Memory B cell (primary cell): ENCODE measurements around the gene SKAP2.

Experiments used
- ATAC-seq: fragments of 150-1000 bp; cut with Tn5 transposase; 2 replicates; pipeline ENCODE4 v1.10.0; 2021; ENCODE audit warnings: low read depth, mild to moderate bottlenecking, moderate library complexity
- DNase-seq, 2 donors: peaks; one replicate each; pipeline ENCODE4 v3.0.0; 2022; ENCODE audit warnings: low spot score in 2 of 2
- H3K27ac Mint-ChIP-seq: one replicate; pipeline ENCODE4 v1.8.0; 2022; ENCODE audit warnings: mild to moderate bottlenecking, moderate library complexity, mixed read lengths
- H3K27me3 Mint-ChIP-seq: one replicate; pipeline ENCODE4 v1.8.0; 2022; ENCODE audit warnings: mixed read lengths
- H3K36me3 Mint-ChIP-seq: one replicate; pipeline ENCODE4 v1.8.0; 2022; ENCODE audit warnings: mild to moderate bottlenecking, mixed read lengths
- H3K4me1 Mint-ChIP-seq: one replicate; pipeline ENCODE4 v1.8.0; 2022; ENCODE audit warnings: mixed read lengths
- H3K4me3 Mint-ChIP-seq: one replicate; pipeline ENCODE4 v1.8.0; 2022; ENCODE audit warnings: mild to moderate bottlenecking, moderate library complexity, mixed read lengths
- H3K9me3 Mint-ChIP-seq: one replicate; pipeline ENCODE4 v1.8.0; 2022; ENCODE audit warnings: mixed read lengths

SKAP2 gene

GRCh38 chr7:26630941-26631580 lies 233.3 kb downstream of the SKAP2 start:
- no peak for DNase-seq
- Mint-ChIP-seq H3K4me1 (no peaks in the 10 kb centered on the region), H3K36me3 (peaks cover 5% of the 10 kb centered on the region), H3K27me3 (no peaks in the 10 kb centered on the region), H3K9me3 (peaks cover 2% of the 10 kb centered on the region), H3K27ac (no peak overlapping the region), H3K4me3 (no peak overlapping the region)
- no peak for ATAC-seq

- no peaks in the 10 kb centered on the region for H3K4me1 Mint-ChIP-seq
- peaks cover 2% of the 10 kb centered on the region for H3K9me3 Mint-ChIP-seq
- ATAC-seq (no peak), DNase-seq (no peak)
- H3K36me3 Mint-ChIP-seq = peaks cover 5% of the 10 kb centered on the region
- no peak overlapping the region for H3K4me3 Mint-ChIP-seq
- H3K27ac Mint-ChIP-seq = no peak overlapping the region
- no peaks in the 10 kb centered on the region for H3K27me3 Mint-ChIP-seq
Observed at GRCh38 chr7:26630361-26630760, 234.0 kb downstream of the SKAP2 start.

DNA sequence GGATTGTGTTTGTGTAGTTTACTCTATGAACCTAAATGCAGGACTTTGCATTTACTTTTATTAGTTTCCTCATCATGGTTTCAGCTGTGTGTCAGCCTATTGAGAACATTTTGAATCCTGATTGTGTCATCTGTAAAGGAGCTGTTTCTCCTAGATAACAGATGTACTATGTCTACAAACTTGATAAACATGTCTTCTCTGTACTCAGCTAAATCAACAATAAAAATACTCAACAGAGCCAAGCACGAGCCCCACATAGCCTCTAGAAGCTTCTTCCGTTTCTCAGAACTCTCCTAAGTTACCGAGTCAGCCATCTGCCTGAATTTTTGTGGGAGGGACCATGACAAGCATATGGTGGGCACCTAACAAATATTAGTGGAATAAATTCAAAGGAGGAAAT lies 234.7 kb downstream of the SKAP2 start:
- ATAC-seq = no peak
- no peak for DNase-seq
- H3K9me3 Mint-ChIP-seq = peaks cover 2% of the 10 kb centered on the region
- no peak overlapping the region for H3K27ac Mint-ChIP-seq
- H3K4me1 Mint-ChIP-seq = no peaks in the 10 kb centered on the region
- no peak overlapping the region for H3K4me3 Mint-ChIP-seq
- peaks cover 5% of the 10 kb centered on the region for H3K36me3 Mint-ChIP-seq
- H3K27me3 Mint-ChIP-seq = no peaks in the 10 kb centered on the region

DNA sequence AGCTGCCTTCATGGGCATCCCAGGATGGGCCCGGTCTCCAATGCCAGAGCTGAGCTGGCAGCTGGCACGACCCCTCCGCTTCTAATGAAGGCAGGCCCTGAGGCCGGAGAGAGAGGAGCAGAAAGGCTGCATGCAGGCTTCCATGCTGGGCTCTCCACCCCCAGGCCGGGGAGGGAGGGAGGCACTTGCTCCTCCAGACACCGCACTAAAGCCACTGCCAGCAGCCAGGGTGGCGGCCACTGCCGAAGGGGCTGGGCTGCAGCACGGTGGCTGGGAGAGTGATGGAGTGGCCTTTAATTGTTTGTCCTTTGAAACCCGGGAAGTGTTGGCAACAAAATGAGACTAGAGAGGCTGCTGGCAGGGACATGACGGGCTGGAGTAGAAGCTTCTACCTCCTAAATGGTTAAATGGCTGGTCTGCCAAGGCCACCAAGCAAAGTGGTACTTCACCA lies 236.5 kb downstream of the SKAP2 start:
- peaks cover 2% of the 10 kb centered on the region for H3K9me3 Mint-ChIP-seq
- no peak for DNase-seq
- H3K27ac Mint-ChIP-seq = no peak overlapping the region
- H3K36me3 Mint-ChIP-seq = peaks cover 5% of the 10 kb centered on the region
- no peaks in the 10 kb centered on the region for H3K4me1 Mint-ChIP-seq
- ATAC-seq = no peak
- no peaks in the 10 kb centered on the region for H3K27me3 Mint-ChIP-seq
- no peak overlapping the region for H3K4me3 Mint-ChIP-seq

GRCh38 chr7:26627221-26627620 lies 237.2 kb downstream of the SKAP2 start:
- no peak for DNase-seq
- no peaks in the 10 kb centered on the region for H3K4me1 Mint-ChIP-seq
- no peak overlapping the region for H3K27ac Mint-ChIP-seq
- no peak for ATAC-seq
- no peaks in the 10 kb centered on the region for H3K27me3 Mint-ChIP-seq
- peaks cover 5% of the 10 kb centered on the region for H3K36me3 Mint-ChIP-seq
- no peak overlapping the region for H3K4me3 Mint-ChIP-seq
- H3K9me3 Mint-ChIP-seq = peaks cover 2% of the 10 kb centered on the region

GRCh38 chr7:26626687-26627086 lies 237.7 kb downstream of the SKAP2 start:
- Mint-ChIP-seq H3K9me3 (peaks cover 2% of the 10 kb centered on the region), H3K4me3 (no peak overlapping the region), H3K36me3 (peaks cover 5% of the 10 kb centered on the region), H3K27me3 (no peaks in the 10 kb centered on the region), H3K4me1 (no peaks in the 10 kb centered on the region), H3K27ac (no peak overlapping the region)
- no peak for DNase-seq
- no peak for ATAC-seq

- DNase-seq (no peak), ATAC-seq (no peak)
- H3K27ac Mint-ChIP-seq = no peak overlapping the region
- H3K4me1 Mint-ChIP-seq = no peaks in the 10 kb centered on the region
- no peaks in the 10 kb centered on the region for H3K27me3 Mint-ChIP-seq
- peaks cover 2% of the 10 kb centered on the region for H3K9me3 Mint-ChIP-seq
- H3K36me3 Mint-ChIP-seq = peaks cover 1% of the 10 kb centered on the region
- no peak overlapping the region for H3K4me3 Mint-ChIP-seq
Observed at GRCh38 chr7:26626156-26626555, 238.2 kb downstream of the SKAP2 start.

- H3K27me3 Mint-ChIP-seq = no peaks in the 10 kb centered on the region
- H3K9me3 Mint-ChIP-seq = peaks cover 2% of the 10 kb centered on the region
Observed at GRCh38 chr7:26625286-26625685, 239.1 kb downstream of the SKAP2 start.

DNA sequence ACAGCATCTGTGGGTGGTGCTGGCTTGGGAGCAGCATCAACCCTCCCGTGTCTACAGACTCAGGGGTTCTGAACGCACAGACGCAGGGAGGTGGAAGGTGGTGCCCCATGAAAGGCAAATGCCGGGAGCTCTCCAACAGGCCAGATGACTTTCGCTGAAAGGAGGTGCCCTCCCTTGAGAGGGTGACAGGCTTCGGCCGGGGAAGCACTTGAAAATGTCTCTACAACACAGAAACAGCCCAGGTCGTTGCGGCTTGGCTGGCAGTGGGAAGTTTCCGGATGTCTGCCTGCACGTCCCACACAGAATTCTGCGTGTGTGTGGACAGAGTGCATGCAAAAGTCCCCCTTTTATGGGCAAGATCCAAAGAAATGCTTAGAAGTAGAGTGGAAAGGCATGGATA lies 239.6 kb downstream of the SKAP2 start:
- H3K36me3 Mint-ChIP-seq = peaks cover 4% of the 10 kb centered on the region
- DNase-seq (no peak), ATAC-seq (no peak)
- no peak overlapping the region for H3K27ac Mint-ChIP-seq
- H3K9me3 Mint-ChIP-seq = peaks cover 2% of the 10 kb centered on the region
- H3K4me3 Mint-ChIP-seq = no peak overlapping the region
- no peaks in the 10 kb centered on the region for H3K27me3 Mint-ChIP-seq
- H3K4me1 Mint-ChIP-seq = no peaks in the 10 kb centered on the region

More at GRCh38 chr7:26625286-26625685, 239.1 kb downstream of the SKAP2 start:
- Mint-ChIP-seq H3K27ac (no peak overlapping the region), H3K4me1 (no peaks in the 10 kb centered on the region), H3K4me3 (no peak overlapping the region), H3K36me3 (peaks cover 4% of the 10 kb centered on the region)
- DNase-seq = no peak
- no peak for ATAC-seq

DNA sequence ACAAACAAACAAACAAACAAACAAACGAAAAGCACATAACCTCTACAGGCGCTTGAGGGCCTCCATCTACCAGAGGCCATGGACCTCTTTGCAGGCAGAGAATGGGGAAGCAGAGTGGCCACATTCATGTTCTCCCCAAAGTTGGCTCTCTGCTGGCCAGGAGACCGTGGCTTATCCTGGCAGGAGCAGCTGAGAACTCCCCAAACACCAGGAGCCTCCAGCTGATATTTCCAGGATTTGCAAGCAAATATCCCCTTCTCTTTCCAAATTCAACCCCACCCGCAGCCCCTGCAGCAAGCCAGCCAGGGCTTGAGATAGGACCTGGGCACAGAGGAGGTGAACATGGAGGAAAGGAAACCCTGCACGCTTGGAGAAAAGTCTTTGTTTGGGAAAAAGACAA lies 240.0 kb downstream of the SKAP2 start:
- ATAC-seq = no peak
- Mint-ChIP-seq H3K27ac (no peak overlapping the region), H3K4me3 (no peak overlapping the region)

DNA sequence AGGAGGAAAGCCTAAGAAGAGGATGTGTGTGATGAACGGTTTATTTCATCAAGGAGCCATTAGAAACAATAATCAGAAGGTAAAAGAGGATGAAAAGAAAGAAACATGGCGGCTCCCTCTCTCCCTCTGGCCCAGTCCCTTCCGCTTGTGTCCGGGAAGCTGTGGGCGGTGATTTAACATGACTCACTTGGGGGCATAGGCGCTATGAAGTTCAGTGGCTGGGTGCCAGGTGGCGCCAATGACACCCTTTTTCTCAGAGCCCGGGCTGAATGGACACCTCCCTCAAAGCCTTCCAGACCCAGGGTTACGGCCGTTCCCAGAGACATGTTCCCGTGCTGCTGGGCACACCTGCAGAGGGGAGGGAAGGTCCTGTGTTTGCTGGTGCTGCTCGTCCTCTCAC lies 244.0 kb downstream of the SKAP2 start:
- no peaks in the 10 kb centered on the region for H3K4me1 Mint-ChIP-seq

More for the DNA sequence above, 240.0 kb downstream of the SKAP2 start:
- DNase-seq = no peak
- no peaks in the 10 kb centered on the region for H3K4me1 Mint-ChIP-seq
- peaks cover 1% of the 10 kb centered on the region for H3K9me3 Mint-ChIP-seq
- H3K36me3 Mint-ChIP-seq = peaks cover 4% of the 10 kb centered on the region
- H3K27me3 Mint-ChIP-seq = no peaks in the 10 kb centered on the region

DNA sequence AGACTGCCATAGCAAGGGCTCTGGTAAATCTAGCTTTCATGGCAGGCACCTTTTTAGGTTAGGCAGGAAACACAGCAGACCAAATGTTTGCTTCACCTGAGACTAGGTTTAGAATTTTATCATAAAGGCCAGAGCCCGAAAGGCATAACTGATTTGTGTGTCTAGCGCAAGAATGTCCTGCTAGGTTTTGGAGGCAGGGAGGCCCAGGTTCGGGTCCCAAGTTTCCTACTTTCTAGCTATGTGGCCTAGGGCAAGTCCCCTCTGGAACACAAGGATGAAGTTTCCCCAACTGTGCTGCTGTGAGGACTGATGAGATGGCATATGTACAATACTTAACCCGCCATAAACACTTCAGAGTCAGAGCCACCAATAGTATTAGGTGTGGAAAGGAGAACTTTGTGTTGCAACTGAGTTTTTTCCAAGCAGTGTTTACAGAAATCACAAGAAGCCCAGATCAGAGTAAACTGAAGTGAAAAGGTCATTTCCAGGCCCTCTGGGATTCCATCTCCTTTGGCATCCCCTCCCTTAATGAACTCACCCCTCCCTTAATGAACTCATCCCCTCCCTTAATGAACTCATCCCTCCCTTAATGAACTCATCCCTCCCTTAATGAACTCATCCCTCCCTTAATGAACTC lies 244.9 kb downstream of the SKAP2 start:
- peaks cover 1% of the 10 kb centered on the region for H3K9me3 Mint-ChIP-seq
- no peak overlapping the region for H3K4me3 Mint-ChIP-seq
- H3K27ac Mint-ChIP-seq = no peak overlapping the region
- DNase-seq (no peak), ATAC-seq (no peak)
- no peaks in the 10 kb centered on the region for H3K4me1 Mint-ChIP-seq
- peaks cover 22% of the 10 kb centered on the region for H3K36me3 Mint-ChIP-seq
- H3K27me3 Mint-ChIP-seq = no peaks in the 10 kb centered on the region

More for the DNA sequence above, 244.0 kb downstream of the SKAP2 start:
- Mint-ChIP-seq H3K27ac (no peak overlapping the region), H3K4me3 (no peak overlapping the region), H3K36me3 (peaks cover 20% of the 10 kb centered on the region), H3K27me3 (no peaks in the 10 kb centered on the region), H3K9me3 (peaks cover 1% of the 10 kb centered on the region)
- DNase-seq (no peak), ATAC-seq (no peak)

- DNase-seq (no peak), ATAC-seq (no peak)
- Mint-ChIP-seq H3K27me3 (no peaks in the 10 kb centered on the region), H3K27ac (no peak overlapping the region), H3K4me1 (no peaks in the 10 kb centered on the region), H3K4me3 (no peak overlapping the region), H3K9me3 (peaks cover 1% of the 10 kb centered on the region), H3K36me3 (peaks cover 22% of the 10 kb centered on the region)
Observed at GRCh38 chr7:26618898-26619297, 245.5 kb downstream of the SKAP2 start.

DNA sequence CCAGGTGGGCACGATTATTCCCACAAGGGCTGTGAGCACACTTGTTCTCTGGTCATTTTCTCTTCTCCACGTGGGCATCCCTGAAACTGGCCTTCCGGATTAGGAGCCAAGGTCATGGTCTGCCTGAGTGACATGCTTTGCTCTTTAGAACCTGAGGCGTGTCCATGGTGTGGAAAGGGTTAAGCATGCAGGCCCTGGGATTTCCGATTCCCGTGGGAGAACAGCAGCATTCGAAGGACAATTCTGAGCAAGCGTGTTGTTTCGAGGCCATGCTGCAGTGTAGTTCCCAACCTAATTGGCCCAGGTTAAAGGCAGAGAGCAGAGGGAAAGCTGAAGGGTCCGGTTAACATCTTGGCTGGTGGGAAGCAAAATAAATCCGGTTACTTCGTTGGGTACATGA lies 245.9 kb downstream of the SKAP2 start:
- H3K9me3 Mint-ChIP-seq = peaks cover 1% of the 10 kb centered on the region
- DNase-seq = no peak
- no peak overlapping the region for H3K27ac Mint-ChIP-seq
- peaks cover 24% of the 10 kb centered on the region for H3K36me3 Mint-ChIP-seq
- no peak for ATAC-seq
- no peaks in the 10 kb centered on the region for H3K27me3 Mint-ChIP-seq
- no peak overlapping the region for H3K4me3 Mint-ChIP-seq
- no peaks in the 10 kb centered on the region for H3K4me1 Mint-ChIP-seq
